GM19455 (cell line): ENCODE results near the gene MACROD2.
A peak's percentile ranks its signal among the peaks of the same experiment; 100 is the strongest.

Experiments used
- ATAC-seq: cut with Tn5 transposase; IDR thresholded peaks from one replicate; pipeline ENCODE4 v1.9.1; 2021; ENCODE audit not compliant: unreplicated experiment

Gene MACROD2

DNA sequence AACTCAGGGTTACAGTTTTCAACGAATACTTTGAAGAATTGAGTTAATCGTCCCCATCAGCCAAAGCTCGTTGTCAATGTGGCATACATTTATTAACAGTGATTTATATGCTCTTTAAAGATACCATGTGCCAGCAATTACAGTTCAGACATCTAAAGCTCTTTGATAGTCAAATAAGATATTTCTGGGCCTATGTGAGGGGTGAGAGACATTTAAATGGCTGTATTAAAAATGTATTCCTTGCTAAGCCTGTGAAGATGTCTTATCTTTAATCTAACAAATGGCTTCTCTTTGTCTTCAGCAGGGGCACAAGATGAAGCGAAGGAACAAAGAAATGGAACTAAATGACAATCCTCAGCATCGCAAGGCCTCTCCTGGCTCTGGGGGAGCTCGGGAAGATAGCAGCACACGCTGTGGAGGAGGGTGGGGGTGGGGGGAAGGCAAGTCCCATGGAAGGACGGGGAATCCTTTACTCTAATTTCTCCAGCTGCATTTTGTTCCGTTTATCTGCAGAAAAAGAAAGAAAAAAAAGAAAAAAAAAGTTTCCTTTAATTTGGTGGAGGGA lies 2054.3 kb downstream of the MACROD2 start:
- no peak for ATAC-seq

DNA sequence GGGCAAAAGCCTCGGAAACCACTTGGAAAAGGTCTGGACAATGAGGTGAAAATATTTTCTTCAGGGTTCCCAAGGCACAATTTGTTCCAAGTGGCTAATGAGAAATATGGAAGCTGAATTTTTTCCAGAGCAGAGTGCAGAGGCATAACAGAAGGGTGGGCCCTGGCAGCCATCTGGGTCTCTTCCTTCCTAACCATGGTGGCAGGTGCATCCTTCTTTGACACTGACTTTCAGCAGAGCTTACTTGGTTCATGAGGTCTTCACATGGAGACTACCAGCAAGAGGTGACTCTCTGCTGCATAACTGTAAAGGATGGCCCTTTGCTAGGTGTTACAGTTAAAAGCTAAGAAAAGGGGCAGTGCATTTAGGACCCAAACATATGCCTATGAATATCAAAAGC lies 2055.1 kb downstream of the MACROD2 start:
- no peak for ATAC-seq

DNA sequence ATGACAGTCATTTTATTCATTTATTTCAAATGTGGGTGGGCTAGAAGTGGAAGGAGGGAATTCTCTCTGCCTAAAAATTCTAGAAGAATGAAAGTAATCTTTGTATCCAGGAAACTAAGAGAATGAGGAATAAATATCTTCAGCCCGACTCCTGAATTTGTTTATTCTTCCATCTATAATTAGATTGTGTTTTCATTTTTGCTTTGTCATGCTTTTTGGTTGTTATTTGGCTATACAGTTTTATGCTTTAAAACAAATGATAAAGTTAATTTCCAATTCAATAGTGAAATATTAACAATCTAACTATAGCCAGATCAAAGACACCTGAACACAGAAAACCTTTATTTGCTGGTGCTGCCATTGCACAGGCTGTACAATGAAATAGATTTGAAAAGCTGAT lies 2056.7 kb downstream of the MACROD2 start:
- no peak for ATAC-seq

DNA sequence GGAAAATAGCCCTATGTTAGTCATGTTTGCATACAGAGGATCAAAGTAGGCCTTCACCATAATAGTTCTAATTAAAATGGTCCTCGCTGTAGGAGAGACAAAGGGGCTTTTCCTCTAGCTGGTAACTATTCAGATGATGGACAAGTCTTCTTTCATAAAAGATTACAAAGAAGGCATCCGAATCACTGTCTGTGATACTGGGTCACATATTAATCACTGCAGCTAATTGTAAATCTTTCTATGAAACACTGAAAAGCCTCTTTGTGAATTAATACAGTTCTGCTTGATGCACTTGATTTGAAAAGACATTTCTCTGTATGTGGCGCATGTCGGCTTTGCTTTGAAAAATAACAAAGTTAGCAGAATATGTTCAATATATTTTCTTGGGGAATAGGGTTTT lies 2057.1 kb downstream of the MACROD2 start:
- no peak for ATAC-seq

DNA sequence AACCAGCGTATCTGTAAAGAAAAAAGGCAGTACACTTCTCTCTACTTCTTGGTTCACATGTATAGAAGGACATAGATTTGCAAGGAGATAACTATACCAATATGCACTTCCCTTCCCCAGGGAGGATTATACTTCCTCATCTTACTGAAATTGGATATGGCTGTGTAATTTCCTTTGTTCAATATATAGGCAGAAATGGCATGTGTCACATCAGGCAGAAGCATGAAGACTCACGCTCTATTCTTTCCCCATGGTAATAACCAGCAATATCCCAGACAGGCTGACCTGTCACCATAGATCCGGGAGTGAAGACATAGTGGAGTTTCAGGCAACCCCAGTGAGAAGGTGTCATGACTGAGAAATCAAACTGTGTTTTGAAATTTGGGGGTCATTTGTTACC lies 2059.7 kb downstream of the MACROD2 start:
- ATAC-seq, result no peak

DNA sequence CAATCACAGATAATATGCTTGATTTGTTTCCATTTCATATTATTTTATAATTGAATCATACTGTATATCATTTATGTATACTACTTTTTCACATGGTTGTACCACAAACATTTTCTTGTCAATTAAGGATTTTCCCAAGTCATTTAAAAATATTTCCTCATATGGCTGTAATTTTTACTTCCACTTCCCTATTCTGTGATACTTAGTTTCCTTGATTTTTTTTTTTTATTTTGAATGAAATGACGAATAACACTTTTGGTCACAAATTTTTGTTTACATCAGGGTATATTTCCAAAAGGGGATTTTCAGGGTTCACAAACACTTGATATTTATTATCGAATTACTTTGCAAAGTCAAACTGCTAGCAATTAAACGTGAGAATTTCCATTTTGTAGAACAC lies 2062.3 kb downstream of the MACROD2 start:
- ATAC-seq, result no peak

DNA sequence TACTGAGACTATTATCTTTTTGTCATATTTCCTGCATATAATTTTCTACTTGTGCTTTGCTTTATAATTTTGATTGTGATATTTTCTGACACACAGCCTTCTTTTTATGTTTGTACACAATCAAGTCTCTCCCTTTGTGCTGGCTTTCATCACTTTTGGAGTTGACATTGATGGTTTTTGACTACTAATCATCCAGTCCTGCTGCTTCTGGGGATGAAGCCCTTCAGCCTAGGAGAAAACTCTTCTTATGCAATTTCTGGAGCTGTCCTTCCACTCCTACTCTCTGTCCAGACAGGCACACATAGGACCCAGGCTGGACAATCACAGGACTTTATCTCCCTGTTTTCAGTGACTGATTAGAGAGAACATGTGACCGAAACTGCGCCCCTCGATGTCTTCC lies 2063.0 kb downstream of the MACROD2 start:
- ATAC-seq, result no peak

DNA sequence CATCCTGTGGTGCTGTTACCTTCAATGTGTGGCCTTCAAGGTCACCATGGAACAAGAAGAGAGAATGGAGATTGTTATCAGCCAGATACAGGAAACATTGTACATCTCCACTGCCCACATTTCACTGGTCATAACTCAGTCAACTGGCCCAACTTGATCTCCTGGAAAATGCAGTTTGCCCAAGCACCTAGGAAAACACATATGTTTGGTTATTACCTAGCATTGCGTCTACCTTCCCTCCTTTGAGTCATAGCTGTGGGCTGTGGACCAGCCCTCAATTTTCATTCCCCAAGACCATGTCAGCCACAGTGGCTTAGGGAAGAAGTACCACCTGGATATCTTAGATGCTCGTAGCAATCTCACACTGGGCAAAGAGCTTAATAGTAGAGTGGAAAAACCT lies 2064.5 kb downstream of the MACROD2 start:
- no peak for ATAC-seq

DNA sequence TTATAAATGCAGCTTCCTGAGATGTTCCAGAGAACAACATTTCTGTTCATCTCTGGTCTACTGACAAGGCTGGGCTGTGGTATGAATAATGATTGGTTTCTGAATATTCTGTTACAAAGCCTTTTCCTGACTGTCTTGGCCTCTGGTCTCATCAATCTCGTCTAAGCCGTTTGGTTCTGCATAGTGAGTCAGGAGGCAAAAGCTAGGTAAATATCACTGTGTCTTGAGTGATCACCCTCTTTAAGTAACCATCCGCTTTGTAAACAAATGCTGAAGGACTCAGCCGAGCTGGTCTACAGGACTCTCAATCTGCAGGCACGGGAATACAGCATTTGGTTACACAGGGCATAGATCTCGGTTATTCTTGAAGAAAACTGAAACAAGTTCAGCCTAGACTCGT lies 2066.0 kb downstream of the MACROD2 start:
- ATAC-seq, result no peak

DNA sequence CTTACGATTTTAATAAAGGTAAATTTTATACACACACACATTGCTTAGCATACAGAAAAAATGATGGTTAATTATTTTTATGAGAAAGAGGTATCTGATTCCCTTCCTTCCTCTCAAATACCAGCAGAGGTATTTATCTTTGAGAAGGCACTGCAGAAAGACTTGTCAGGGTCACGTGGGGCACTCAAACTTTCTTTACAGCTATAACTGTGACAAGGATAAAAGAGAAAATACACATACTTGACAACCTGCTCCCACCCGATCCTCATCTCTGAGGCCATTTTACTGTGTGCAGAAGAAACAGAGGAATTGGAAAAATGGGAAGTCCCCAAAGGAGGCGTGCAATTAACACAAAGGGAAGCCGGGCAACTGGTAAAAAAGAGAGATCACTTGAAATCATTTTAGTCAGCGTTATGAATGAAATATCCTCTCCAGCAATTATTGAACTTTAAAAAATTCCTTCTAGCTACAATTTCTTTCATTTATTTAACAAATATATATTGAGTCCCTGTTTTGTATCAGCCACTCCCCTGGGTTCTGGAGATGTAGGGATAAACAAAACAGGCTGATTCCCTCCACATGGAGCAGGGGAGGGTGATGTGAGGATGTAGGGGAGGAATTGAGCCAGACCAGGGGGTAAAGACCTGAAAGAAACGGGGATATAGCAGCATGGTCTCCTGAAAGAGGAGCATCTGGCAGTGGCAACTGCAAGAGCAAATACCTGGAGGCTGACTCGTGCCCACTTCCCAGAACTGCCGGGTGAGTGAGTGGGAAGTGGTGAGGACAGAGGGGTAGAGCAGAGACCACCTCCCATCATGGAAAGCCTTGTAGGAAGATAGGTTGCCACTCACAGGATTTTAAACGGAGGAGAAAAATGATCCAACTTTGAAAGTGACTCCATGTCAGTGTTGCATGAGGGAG lies 2067.6 kb downstream of the MACROD2 start:
- no peak for ATAC-seq

DNA sequence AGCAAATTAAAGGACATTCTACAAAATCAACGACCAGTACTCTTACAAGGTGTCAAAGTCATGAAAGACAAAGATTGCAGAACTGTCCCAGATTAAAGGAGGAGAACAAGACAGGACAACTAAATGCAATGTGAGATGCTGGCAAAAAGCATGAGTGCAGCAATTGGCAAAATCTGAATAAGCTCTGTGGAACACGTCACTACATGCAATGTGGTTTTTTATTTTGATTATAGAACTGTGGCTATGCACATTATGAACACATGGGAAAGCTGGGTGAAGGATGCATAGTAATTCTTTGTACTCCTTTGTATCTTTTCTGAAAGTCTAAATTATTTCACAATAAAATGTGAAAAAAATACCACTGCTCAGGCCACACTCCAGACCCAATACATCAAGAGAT lies 2068.6 kb downstream of the MACROD2 start:
- no peak for ATAC-seq

DNA sequence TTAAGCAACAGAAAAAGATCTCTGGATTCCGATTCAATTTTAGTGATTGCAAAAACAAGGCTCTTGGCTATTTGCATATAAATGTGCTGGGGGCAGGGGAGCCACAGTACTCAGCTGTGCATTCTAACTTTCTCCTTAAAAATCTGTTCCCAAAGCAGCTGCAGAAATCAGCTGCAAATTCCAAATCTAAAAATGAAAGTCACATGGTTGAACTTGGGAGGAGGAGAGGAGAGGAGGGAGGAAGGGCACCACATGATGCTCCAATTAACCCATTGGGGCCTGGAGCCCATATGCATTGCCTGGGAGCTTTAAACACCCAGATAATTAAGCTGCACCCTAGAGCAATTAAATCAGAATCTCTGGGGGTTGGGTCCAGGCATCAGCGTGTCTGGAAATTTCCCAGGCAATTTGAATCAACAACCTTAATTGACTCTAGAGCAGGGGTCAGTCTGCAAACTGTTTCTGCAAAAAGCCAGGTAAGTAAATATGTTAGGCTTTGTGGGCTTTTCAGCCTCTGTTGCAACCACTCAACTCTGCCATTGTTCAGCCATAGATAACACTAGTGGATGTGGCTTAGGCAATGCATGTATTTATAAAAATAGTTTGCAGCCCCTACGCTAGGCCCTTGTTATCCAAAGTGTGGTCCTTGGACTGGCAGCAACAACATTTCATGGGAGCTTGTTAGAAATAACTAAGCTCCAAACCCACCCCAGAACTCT lies 2069.8 kb downstream of the MACROD2 start:
- ATAC-seq, result no peak

DNA sequence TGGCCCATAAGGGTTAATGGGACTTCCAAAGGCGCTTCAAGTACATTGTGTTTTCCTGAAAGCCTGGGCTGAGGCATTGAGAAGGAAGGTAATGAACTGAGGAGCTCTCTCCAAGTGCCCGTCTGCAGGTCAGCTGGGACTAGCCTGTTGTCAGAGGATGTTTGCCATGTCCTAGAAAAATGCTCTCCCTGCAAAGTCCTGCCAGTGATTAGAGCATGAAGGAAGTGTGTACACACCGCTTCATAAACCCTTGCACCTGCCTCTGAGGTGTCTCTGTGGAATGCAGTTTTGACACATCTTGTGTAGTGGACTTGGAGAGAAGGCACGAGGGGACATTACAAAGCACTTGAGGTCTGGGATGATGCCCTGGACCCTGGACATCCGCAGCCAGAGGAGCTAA lies 2071.3 kb downstream of the MACROD2 start:
- ATAC-seq, result no peak

DNA sequence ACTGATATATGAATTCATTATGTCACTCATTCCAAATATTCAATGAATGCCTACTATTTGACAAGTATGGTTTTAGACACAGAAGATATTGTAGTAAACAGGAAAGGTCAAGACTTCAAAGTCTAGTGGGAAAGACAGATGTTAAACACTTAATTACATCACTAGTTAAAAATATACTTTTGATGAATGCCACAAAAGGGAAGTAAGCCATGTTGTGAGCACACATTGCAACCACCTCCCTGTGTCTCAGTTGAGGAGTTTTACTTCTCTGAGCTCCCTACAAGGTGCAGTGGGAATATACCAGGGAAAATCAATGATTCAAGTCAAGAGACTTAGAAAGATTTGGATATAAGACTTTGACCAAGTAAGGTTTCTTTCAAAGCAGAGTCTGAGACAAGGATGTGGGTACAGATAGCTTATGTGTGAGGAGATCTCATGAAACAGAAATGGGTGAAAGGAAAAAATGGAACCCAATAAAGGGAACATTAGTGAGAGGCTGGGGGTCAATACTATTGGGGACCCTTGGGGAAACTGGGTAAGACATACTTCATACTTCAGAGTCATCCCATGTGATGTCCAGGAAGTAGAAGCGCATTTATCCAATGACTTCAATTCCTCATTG lies 2074.2 kb downstream of the MACROD2 start:
- ATAC-seq, result peak; percentile 90

DNA sequence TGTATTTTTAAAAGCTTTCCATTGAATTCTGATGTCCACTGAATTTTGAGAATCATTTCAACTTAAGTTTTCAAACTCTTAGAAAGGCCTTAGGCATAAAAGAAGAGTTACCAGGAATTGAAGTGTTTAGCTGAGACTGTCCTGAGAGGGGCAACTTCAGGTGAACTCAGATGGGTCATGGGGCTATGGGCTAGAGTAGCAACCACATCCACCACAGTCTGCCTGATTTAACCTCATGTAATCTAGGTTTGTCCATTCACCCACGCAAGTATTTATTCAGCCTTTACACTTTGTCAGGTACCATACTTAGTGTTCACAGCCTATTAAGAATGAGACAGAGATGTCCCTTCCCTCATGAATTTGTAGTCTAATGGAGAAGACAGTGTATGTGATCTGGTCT lies 2076.9 kb downstream of the MACROD2 start:
- no peak for ATAC-seq

DNA sequence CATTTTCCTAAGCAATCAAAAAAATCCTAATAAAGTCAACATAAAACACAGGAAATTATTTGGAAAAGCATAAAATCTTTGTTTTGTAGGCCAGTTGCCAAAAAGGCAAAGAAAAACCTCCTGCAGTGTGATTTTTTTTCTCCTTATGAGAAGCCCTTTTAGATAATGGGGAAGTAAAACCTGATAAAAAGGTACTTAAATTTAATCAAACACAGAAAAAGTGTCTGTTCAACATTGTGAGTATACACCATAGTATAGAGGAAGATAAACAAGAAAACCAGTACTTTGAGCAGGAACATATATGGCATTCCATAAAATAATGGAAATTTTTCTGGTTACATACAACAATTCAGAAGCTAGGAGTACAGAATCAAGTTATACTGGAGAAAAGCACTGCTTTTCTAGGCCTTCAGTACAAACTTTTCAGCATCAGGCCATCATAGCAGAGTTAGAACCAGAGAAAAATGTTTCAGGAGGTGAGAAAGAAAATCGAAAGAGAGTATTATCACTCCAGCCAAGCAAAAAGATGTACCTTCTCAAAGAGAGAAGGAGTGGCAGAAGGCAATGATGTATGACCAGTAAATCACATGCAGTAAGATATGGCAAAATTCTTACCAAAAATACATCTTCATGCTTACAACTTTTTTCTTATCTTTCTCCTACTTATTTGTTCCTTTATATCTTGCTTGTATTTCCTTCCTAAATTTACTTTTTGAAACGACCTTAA lies 2083.0 kb downstream of the MACROD2 start:
- ATAC-seq, result no peak

DNA sequence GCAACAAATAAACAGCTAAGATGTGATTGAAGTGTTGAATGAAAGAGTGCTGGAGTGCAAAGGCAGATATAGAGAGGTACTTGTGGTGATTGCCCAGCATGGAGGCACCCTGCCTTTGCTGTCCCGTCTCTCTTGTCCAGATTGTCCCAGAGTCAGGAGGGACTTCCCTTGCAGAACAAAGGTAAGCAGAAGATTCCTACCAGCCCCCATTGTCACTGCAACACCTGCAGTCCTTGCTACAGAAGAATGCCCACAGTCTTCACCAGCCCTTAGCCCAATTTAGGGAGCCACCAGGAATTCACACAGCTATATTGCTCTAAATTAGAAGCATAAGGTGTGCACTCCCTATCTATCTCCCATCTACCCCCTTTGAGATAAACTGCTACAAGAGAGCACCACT lies 2086.1 kb downstream of the MACROD2 start:
- ATAC-seq, result no peak

DNA sequence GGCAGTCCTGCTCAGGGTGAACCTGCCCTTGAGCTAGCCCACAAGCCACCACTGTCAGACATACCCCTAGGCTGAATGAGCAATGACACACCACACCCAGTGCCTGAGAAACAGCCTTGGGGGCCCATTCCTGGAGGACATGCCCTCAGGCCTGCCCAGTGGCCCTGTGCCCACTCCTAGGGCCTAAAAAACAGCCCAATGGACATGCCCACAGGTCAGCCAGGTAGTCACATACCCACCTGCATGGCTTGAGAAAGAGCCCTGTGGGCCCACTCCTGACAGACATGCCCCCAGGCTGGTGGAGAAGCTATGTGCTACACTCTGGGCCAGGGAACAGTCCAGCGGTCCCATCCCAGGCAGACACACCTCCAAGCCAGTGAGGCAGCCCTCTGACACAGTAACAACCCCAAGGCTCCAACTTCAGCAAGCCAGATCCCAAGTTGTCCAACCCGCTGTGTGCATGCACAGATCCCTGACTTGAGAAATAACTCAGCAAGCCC lies 2086.8 kb downstream of the MACROD2 start:
- ATAC-seq, result no peak

DNA sequence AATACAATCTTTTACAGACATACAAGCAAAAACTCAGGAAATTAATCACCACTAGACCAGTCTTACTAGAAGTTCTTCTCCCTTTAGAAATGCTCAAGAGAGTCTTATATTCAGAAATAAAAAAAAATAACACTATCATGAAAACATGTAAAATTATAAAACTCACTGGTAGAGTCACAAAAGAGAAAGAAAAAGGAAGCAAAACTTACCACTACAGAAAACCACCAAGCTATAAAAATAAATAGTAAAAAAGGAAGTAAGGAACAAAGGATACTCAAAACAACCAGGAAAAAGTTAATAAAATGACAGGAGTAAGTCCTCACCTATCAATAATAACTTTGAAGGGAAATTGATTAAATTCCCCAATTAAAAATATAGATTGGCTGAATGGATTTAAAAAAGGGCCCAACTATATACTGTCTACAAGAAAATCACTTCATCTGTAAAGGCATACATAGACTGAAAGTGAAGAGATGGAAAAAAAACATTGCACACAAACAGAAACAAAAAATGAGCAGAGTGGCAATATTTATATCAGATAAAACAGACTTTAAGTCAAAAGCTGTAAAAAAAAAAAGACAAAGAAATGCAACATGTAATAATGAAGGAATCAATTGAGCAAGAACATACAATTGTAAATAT lies 2088.4 kb downstream of the MACROD2 start:
- ATAC-seq, result no peak

DNA sequence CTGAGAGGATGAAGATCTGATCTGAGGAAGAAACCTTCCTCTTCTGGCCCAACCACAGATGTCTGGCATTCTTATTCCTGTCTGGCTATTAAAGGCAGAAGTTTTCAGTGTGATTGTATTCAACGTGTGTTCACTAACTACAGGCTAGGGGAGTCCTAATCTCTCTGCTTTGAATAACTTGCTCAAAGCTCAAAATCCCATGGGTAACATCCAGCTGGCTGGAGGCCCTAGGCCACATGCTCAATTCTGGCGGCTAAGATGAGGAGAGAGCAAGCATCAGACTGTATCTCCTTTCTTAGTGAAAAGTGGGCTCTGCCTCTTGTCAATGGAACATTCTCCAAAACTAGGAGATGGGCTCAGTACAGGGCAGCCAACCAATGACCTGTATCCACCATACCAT lies 2099.9 kb downstream of the MACROD2 start:
- ATAC-seq, result no peak
